Measurements from ENCODE around the gene KCTD19.

Gene KCTD19

DNA sequence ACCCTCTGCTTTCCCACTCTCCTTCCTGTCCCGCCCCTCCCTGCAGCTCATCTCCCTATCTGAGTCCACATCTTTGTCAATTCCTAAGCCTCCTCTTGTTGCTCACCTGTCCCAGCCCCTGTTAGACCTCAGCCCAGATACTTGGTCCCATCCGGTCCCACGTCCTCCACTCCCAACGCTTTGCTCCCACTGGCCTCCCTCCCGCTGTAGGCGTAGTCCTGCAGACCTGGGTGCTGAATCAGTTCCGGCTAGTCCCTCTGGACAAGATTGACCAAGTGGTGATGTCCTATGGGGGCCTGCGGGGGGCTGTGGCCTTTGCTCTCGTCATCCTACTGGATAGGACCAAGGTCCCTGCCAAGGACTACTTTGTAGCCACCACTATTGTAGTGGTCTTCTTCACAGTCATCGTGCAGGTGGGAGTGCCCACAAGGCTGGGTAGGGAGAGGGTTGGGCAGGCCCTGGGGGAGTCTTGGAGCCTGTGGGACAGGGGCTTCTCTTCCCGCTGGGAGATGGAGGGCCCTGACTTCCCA is 69.8 kb downstream of the KCTD19 start:
- DNase-seq, result no peak

DNA sequence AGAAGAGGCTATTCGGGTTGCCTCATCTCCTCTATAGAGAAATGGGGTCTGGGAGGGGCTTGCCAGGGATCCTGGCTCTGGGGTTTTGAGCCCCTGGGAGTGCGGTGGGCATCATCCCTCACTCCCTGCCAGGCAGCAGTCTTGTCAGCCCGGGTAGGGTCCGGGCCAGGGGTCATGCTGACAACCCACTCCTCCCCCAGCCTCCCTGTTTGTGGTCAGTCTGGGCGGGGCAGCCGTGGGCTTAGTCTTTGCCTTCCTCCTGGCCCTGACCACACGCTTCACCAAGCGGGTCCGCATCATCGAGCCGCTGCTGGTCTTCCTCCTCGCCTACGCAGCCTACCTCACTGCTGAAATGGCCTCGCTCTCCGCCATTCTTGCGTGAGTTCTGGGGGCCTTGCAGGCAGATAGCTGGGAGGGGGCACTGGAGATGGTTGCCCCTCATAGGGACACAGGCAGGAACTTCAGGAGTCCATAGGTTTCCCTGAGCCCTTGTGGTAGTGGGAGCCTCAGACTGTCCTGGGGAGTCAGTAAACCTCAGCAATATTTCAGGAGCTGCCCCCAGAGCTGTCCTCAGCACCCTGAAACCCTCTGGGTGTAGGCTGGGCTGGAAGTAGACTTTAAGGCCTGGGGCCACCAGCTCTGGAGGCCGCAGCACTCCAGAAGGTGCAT is 70.9 kb downstream of the KCTD19 start:
- DNase-seq, result no peak

DNA sequence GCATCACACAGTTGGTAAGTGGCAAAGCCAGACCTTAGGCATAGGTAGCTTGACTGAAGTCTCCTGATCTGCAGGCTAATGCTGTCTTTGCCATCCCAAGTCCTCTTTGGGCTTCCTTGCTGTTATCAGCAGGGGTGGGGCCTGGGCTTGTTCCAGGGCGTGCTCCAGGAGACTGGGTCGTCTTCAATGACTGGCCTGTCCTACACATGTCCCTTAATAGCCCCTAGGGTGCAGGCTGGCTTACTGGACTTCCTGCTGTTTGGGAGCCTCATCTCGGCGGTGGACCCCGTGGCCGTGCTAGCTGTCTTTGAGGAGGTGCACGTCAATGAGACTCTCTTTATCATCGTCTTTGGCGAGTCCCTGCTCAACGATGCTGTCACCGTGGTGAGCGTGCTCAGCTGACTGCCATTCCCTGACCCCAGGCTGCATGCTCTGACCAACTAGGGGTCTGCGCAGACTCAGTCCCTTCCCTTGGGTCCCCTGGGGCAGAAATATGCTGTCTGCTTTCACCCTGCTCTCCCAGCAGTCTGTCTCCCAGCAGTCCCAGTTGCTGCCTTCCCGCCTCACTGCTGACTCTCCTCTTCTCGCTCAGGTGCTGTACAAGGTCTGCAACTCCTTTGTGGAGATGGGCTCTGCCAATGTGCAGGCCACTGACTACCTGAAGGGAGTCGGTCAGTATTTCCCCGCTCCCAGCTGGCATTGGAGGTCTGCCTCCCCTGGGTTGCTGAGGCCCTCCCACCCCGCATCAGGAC is 71.6 kb downstream of the KCTD19 start:
- DNase-seq, result no peak

DNA sequence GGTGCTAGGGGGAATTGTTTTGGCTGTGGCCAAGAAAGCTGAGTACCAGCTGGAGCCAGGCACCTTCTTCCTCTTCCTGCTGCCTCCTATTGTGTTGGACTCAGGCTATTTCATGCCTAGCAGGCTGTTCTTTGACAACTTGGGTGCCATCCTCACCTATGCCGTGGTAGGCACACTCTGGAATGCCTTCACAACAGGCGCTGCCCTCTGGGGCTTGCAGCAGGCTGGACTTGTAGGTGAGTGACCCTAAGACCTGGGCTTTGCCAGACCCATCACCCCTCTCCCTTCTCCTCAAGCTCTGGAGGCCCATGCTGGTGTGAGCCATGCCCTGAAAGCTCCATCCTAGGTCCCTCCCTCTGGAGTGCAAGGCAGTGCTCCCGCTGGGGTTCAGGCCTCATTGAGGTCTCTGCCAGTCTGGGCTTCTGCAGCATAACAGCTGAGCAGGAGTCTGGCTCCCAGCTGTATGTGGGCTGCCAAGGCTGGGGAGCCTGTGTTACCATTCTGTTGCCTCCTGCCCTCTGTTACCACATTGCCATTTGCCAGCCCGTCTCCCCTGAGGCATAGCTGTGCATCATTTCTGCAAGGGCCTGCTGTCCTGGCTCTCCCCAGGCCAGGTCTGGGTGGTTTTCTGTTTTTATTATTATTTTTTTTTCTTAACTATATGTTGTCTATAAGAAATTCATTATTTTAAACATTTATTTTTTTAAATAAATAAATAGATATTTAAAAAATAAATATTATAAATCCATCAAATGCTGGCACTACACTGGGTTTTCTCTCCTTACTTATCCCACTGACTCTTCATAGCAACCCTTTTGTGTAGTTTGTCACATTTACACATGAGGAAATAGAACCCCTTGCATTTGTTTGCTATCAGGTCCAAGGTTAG is 73.7 kb downstream of the KCTD19 start:
- DNase-seq, result no peak

DNA sequence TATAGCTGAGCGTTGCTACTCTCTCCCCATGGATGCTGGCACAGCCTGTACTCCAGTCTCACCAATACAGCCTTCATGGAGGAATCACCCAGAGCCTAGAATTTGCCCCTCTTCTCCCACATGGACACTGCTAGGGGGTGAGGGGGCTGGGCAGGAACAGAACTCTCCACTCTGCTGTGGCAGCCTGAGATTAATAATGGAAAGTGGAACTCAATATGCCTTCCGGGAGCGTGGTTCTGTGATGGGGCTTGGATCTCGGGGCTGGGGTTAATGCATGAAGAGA is 76.6 kb downstream of the KCTD19 start:
- no peak for DNase-seq

DNA sequence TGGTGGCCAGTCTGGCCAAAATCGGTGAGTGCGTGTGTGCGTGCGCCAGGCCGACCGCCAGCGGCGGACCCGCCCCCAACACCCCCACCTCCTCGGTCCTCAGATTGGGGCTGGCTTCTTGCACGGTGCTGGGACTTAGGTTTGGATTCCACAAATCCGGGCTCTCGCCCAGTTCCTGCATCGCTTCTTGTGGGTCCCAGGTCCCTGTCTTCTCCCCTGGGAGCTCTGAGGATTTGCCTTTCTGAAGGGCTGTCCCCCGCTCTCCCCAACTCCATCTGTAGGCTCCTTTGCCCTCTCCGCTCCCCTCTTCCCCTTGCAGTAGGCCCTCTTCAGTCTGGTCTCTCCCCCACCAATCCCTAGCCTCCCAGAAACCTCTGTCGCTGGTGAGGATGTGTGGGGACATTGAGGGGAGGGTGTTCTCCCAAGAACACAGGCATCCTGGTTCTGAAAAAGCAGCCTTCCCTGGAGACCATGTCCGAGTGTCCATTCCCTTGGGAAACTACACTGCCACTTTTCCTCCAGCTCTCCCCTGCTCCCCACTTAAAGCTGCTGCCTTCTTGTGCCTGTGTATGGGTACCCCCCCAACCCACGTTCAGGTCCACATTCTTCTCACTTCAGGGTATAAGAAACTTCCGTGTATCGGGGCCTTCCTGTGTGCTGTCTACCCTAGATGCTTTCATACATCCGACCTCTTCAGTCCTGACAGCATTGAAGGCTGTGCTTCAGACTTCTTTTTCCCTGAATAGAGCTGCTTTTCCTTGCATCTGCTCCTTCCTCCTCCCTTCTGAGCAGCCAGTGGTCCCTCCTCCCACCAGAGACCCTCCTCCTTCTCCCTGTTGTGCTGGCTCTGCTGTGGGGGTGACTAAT is 77.1 kb downstream of the KCTD19 start:
- no peak for DNase-seq

DNA sequence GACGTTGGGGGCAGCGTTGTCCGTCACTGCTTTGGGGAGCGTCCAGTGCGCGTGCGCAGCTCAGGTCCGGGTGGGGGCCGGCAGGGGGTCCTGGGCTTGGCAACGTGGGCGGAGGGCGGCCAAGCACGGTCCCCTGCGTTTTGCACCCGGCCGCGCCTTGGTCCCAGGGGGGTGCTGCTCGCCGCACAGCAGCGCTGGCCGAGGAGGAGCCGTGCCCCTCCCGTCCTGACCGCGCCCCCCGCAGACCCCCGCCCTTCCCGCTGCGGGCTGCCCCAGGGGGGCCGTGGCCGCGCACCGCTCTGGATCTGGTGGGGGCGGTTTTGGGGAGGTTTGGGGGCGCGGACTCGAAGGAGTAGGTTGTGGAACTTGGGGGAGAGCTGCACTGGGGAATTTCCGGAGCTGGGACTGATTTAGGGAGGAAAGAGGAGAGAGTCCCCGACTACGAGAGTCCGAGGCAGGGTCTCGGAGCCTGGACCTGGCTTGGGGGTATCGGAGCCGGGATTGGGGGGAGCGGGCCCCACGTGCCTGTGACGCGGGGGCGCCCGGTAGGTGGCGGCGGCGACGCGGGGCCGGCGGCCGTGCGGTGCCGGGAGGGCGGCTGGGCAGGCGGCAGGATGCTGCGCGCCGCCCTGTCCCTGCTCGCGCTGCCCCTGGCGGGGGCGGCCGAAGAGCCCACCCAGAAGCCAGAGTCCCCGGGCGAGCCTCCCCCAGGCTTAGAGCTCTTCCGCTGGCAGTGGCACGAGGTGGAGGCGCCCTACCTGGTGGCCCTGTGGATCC is 78.0 kb downstream of the KCTD19 start, which contains the start of gene SLC9A5:
TSS of gene SLC9A5 (plus strand) at position 579 of the 777 bp plus-strand sequence. CDS start at position 615, 36 bp downstream.
- DNase-seq, result peak; percentile 77

DNA sequence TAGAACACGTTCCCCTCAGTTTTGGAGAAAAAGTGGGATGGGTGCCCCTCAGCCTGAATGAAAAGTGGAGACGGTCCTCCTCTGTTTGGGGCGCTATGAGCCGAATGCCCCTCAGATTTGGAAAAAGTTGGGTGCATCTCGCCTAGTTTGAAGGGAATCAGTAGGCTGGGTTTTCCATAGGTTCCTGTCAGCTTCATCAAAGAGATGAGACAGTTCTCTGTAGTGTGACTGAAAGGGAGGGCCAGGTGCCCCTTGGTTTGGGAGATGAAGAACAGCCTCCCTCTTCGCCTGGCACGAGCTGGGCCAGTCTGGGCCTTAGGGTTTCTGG is 78.5 kb downstream of the KCTD19 start:
- DNase-seq, result no peak

DNA sequence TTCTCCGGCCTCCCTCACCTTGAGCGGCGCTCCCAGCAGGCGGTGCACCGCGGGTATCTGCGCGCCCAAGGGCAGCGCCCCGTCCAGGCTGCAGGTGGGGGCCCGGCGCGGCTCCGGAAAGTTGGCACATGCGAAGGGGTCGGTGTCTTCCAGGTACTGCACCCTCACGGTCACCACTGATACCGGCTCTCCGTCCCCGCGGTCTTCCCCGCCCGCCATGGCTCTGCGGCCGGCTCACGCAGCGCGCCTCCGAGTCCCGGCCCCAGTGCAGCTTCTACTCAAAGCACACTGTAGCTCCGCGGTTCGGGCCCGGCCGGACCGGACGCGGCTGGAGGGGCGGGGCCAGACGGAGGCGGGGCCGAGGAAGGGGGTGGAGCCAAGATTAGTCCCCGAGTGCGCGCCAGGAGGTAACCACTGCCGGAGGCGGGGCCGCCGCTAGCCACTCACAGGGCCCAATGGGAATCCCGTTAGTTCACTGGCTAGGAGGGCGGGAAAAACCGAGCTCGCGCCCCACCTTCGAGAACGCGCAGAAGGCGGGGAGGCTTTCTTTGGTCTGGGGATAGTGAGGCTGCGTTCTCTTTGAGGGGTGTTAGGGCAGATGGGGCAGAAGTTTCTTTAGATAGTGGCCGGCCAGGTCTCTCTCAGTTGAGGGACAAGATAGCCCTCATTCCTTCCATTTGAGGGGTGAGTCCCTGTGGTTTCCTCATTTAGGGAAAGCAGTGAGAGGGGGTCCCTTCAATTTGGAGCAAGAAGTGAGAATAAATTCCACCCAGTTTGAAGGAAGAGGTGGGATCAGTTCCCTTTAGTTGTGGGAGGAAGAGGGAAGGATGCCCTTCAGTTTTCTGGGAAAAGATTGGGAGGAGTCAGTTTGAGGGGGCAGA is 79.1 kb downstream of the KCTD19 start, which contains the start of gene FHOD1:
TSS of gene FHOD1 (minus strand) at position 290 of the 881 bp plus-strand sequence. CDS start at position 219, 71 bp downstream.
- DNase-seq, result peak; percentile 99

DNA sequence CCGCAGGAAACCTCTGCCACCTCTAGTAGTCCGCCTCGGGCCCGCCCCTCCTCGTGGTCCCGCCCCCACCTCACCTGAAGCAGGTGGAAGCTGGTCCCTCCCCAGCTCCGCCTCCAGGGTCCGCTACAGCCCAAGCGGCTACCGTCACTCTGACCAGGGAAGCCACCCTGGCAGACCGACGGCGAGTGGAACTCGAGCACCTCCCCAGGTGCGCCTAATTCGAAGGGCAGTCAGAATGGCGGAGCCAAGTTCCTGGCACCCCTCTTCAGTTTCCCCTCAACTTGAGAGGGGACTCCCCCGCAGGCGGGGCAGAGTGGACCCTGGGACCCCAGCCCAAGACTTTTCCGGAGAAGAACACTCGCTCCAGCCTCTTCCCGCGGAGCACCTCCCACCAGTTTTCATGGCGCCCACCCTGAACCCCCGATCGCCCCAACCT is 79.8 kb downstream of the KCTD19 start:
- no peak for DNase-seq

DNA sequence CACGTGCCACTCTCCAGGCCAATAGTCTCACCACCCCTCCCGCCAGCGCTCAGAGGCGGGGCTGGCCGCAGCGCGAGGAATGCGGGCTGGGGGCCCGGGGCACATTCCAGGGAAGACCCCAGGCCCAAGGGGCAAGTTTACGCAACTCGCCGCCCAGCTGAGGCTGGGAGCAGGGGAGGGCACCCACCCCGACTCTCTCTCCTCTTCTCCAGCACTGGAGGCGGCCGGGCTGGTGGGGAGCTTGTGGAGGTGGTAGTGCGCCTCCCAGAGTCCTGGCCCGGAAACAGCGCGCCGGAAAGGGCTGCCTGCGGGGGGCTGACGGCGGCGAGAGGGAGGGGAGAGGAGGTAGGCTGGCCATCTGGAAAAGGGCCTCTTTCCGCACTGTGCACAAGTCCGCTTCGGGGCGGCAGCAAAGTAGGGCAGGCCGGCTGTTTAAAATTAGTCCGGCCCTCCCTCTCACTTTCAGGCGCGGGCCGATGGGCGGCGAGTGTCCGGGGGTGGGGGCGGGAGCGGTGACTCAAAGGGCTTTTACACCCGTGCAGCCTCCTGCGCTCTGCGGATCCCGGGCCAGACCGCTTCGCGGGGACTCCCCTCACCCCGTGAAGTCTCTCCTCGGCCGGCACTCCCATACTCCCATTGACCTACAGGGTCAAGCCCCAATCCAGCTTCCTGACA is 80.3 kb downstream of the KCTD19 start:
- peak; percentile 83 for DNase-seq

DNA sequence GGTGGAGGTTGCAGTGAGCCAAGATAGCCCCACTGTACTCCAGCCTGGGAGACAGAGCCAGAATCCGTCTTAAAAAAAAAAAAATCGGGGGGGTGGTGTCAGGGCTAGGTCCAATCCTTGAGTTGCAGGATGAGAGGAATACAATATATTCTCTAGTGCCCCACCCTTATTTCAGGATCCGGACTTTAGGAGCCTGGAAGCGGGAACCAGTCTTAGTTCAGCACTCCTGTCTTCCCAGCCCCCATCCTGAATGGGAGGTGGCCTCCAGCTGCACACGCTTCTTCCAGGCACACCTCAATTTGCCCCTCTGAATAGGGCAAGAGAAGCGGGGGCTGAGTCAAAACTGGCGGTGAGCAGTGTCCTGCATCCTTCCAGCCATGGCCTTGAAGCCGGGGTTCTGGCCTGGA is 80.9 kb downstream of the KCTD19 start:
- DNase-seq, result peak; percentile 54

DNA sequence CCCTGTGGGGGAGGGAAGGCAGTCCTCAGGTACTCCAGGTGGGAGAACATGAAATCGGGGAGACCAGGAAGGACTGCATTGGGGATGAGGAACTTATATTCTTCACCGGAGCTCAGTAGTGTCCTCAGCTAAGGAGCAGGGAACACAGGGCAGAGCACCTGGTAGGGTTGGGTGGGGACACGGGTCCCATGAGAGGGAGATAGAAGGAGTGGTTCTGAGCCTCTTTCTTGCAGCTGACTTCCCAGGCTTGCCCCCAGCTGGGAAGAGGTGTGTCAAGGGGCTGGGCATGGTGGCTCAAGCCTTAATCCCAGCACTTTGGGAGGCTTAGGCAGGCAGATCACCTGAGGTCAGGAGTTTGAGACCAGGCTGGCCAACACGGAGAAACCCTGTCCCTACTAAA is 81.4 kb downstream of the KCTD19 start:
- DNase-seq, result peak; percentile 62

DNA sequence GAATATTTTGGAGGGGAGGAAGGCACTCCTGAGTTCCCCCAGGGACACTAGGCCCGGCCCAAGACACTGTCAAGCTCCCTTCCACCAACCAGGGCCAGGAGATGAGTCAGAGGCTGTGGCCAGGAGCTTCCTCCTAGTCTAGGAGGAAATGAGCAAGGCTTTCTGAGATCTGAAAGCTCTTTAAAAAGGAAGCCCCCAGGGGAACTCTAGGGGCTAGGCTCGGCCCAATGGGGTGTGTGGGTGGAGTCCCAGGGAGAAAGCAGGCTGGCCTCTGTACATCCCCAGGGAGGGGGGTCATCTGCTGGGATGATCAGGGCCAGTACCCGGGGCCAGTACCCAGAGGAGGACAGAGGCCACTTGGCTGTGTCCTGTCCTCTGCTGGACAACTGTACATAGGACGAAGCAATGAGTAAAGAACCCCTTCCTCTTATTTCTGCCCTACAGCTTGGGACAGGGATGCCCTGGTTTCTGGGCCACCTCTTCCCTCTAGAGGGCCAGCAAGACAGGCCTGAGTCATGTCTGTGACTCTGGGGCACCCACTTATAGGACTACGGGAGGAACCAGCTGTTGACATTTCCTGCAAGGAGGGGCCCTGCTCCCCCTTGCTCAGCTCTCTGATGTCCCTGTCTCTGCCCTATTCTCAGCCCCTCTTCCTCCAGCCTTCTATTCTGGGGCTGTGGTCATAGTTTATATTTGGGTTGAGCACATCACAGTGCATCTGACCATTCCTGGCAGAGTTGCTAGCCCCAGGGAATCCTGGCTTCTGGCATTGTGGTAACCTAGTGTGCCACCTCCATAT is 82.0 kb downstream of the KCTD19 start:
- DNase-seq, result peak; percentile 92

DNA sequence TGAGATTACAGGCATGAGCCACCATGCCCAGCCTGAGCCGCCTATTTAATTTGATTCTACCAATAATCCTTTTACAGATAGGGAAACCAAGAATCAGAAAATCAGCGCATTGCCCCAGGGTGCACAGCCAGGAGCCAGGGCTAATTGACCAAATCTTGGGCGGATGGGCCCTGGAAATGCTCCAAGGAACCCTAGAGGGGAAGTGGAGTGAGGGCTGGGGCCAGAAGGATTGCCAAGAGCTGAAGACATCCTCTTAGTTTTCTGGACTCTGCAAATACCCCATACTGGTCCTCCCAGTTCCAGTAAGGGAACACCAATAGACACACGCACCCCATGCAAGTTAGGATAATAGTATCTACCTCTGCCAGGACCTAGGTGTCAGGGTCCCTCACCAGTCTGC is 83.1 kb downstream of the KCTD19 start:
- peak; percentile 56 for DNase-seq

DNA sequence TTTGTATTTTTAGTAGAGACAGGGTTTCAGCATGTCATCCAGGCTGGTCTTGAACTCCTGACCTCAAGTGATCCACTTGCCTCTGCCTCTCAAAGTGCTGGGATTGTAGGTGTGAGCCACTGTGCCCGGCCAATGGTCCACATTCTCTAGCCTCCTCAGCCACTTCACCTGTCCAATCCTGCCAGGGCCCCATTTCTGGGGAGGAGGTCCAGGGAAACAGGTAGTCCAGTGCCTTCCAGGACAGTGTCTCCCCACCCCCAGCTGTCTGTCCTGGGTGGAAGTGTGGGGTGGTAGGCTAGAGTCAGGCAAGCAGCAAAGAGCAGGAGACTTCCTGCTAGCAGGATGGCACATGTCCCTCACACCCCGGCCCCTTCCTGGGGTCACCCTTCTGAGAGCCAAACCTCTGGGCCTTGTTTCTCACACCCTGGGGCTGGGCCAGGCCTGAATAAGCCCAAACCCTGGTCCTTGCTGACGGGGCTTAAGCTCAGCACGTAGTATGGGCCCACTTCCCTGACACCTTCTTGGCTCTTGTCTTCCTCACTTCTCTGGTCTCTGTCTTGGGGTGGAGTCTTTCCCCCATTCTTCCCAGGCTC is 84.3 kb downstream of the KCTD19 start:
- DNase-seq, result no peak

DNA sequence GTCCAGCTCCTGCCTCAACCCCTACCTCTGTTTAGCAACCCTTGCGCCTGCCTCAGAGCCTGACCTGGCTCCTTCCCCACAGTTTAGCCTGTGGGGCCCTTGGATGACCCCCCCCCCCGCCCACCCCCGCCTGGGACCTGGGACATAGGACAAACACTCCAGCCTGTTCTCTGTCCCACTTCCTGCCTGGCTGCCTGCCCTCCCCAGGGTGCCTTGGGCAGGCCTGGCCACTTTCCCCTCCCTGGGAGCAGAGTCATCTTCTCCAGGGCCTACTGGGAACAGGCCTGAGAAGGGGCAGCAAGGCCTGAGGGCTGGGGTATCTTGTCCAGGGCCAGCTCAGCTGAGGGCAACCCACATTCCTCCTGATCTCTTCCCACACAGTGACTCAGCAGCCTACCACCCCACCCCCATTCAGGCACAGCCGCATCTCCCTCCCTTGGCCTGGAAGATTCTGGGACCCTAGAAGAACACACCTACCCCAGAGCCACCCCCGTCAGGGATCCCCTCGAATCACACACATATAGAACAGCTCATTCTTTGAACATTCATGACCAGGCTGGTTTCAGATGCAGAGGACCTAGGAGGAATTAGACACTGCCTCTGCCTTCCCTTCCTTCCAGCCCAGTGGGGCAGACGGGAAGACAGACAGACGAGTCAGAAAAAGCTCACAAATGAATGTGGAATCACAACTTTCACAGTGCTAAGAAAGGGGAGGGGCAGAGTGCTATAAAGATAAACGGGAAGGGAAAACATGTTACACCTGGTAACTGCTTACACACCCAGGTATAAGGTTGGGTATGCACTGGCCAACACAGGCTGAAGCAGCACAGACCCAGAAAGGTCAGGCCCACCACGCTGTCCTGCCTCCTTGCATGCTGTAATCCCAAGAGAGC is 85.3 kb downstream of the KCTD19 start:
- no peak for DNase-seq

DNA sequence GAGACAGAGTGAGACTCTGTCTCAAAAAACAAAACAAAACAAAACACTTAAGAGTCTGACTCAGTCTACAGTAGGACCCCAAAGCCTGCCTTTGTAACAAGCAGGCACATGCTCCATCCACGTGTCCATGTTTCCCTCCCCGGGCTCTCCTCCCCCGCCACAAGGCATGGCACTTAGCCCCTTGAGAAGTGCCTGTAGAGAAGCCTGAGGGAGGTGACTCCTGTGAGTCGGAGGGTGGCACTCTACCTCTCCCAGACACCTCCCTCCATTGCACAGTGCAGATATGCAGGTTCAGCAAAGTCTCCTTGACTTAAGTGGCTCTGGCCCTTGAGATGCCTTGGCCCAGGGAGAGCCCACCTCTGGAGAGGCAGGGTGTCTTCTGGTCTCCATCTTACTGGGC is 86.0 kb downstream of the KCTD19 start:
- no peak for DNase-seq
